Psoas muscle (tissue), 8 donors: Measurements from ENCODE around the gene TRIM31. TPM values are rescaled to one million over a fixed set of nuclear protein-coding genes. Genes with fewer than 3 reads are reported as not detected.

Experiments
- ATAC-seq, 4 donors: fragments of 200-7000 bp; cut with Tn5 transposase; one replicate each; pipeline ENCODE4 v1.9.1; 2020; ENCODE audit warnings: moderate library complexity in 3 of 4, mild to moderate bottlenecking in 2 of 4
- DNase-seq, 2 donors: peaks; one replicate each; pipeline ENCODE4 v3.0.0-alpha.2; 2020
- H3K27ac ChIP-seq: fragments of 200-600 bp; one replicate; pipeline ENCODE4 v1.8.0; 2022
- H3K27me3 ChIP-seq, 3 donors: fragments of 200-600 bp in 1 of 3; one replicate each; pipeline versions ENCODE4 v1.6.1 to v1.8.0; 2013 to 2022; ENCODE audit warnings: low read length in 2 of 3, mild to moderate bottlenecking in 2 of 3, moderate library complexity in 1 of 3; ENCODE audit not compliant: insufficient read depth in 3 of 3
- H3K36me3 ChIP-seq, 2 donors: fragments of 200-600 bp in 1 of 2; one replicate each; pipeline versions ENCODE4 v1.6.1 to v1.8.0; 2013 to 2022; ENCODE audit warnings: low read depth in 1 of 2, mild to moderate bottlenecking in 1 of 2, moderate library complexity in 1 of 2; ENCODE audit not compliant: insufficient read depth in 1 of 2
- H3K4me1 ChIP-seq: fragments of 200-600 bp; one replicate; pipeline ENCODE4 v1.8.0; 2022
- H3K4me3 ChIP-seq: fragments of 200-600 bp; one replicate; pipeline ENCODE4 v1.8.0; 2022; ENCODE audit warnings: mild to moderate bottlenecking
- H3K9me3 ChIP-seq: fragments of 200-600 bp; one replicate; pipeline ENCODE4 v1.8.0; 2022
- WGBS, 3 donors: extraction: QIAGEN DNeasy Blood & Tissue Kit; methylation state at CpG; one replicate each; pipeline versions ENCODE4 v1.1.6 to v1.1.7; 2013; 5-methylcytosine and 5-hydroxymethylcytosine counted together
- intact Hi-C, 2 donors: fragments of 100-400 bp; cut with DNase I; formaldehyde crosslinking; loops; one replicate each; pipeline versions ENCODE4 v1.11.0 to v1.14.2; 2022
- polyA plus RNA-seq, 3 donors: library from polyadenylated mRNA; stranded (reverse); fragments of 200-250 nt; gene quantifications; one replicate each; pipeline ENCODE4 v1.2.3, GENCODE V29; 2013
- total RNA-seq, 4 donors: library from RNA; stranded (reverse); fragmentation: NEBNext Ultra II Directional in 2 of 4; extraction: Animal tissue kit (Norgen Biotek cat#: 25700) in 2 of 4; gene quantifications; one replicate each; pipeline versions ENCODE4 v1.2.1 to v1.2.4, GENCODE V29; 2021 to 2023
- TF ChIP-seq, protein P1 (sequence below): fragments of 200-600 bp; IDR thresholded peaks from one replicate; pipeline ENCODE4 v1.8.0; 2022; ENCODE audit warnings: antibody characterized with exemption
- donor health status: healthy with polysubstance abuse.
- donor health status: DM: no; HTN: no; CAD: no; lungs with moderate emphysema.
- donor health status: Bipolar disorder and iron deficiency.
- donor health status: healthy.
- donor health status: DM: yes; HTN: yes; CAD: no.
- donor health status: DM: no; HTN: no; CAD: no.
- donor health status: DM: no; HTN: no; CAD: no.
- donor health status: DM: yes; HTN: yes; CAD: no.

Gene TRIM31
- total and polyA plus RNA-seq, 7 donors: 0.01 to 0.15 TPM; not detected in 5

DNA sequence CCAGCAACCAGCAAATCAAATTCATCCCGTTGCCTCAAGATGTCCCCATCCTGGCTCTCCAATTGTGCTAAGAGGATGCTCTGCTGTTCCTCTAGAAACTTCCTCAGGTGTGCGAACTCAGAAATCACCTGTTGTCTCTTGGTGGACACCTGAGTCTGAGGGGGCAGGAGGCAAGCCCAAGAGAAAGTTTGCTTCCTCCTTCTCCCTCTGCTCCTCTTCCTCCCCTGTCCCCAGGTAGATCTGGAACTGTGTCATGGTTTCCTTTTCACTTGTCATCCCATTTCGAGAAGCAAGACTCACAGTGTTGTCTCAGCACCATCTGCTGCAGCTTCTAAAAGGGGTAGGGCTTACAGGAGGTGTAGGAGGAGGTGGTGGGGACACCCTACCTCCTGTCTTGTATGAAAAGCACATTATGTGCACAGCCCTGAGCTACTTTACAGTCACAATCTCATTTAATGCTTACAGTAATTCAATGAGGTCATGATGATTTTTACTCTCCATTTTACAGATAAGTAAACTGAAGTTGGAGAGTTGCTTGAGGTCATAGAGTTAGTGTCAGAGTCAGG is 45.7 kb upstream of the TRIM31 start:
- no peak for ATAC-seq
- H3K27me3 ChIP-seq: no peaks in the 10 kb centered on the region
- intact Hi-C loops: no loop called here
- H3K4me3 ChIP-seq: no peak overlapping the region
- H3K27ac ChIP-seq: no peak overlapping the region
- no peaks in the 10 kb centered on the region for H3K9me3 ChIP-seq
- TF ChIP-seq, protein P1, sequence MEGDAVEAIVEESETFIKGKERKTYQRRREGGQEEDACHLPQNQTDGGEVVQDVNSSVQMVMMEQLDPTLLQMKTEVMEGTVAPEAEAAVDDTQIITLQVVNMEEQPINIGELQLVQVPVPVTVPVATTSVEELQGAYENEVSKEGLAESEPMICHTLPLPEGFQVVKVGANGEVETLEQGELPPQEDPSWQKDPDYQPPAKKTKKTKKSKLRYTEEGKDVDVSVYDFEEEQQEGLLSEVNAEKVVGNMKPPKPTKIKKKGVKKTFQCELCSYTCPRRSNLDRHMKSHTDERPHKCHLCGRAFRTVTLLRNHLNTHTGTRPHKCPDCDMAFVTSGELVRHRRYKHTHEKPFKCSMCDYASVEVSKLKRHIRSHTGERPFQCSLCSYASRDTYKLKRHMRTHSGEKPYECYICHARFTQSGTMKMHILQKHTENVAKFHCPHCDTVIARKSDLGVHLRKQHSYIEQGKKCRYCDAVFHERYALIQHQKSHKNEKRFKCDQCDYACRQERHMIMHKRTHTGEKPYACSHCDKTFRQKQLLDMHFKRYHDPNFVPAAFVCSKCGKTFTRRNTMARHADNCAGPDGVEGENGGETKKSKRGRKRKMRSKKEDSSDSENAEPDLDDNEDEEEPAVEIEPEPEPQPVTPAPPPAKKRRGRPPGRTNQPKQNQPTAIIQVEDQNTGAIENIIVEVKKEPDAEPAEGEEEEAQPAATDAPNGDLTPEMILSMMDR: no peak
- DNase-seq: no peak
- no peaks in the 10 kb centered on the region for H3K4me1 ChIP-seq
- no peaks in the 10 kb centered on the region for H3K36me3 ChIP-seq
- 54 to 64% (median 62%) methylated on average over 3 of the region's 3 CpGs for WGBS, 3 donors

DNA sequence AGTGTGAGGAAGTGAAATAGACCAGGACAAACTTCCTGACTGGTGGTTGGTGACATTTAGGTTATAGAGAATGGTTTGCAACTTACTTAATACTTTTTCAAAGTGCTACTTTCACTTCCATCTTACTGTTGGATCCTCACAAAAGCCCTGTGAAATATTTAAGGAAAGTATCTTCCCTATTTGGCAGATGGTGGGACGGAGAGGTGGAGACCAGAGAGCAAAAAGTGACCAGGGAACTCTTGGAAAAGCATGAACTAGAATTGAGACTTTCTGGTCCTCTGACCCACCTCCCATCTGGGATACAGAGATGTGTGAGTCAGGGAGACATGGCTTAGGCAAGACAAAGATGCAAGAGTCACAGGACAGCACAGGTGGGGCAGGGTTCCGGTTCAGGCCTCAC is 45.1 kb upstream of the TRIM31 start:
- intact Hi-C loops: no loop called here
- Histone ChIP-seq H3K4me3 (no peak overlapping the region), H3K36me3 (no peaks in the 10 kb centered on the region), H3K4me1 (no peaks in the 10 kb centered on the region), H3K27ac (no peak overlapping the region), H3K27me3 (no peaks in the 10 kb centered on the region), H3K9me3 (no peaks in the 10 kb centered on the region)
- TF ChIP-seq, protein P1: no peak
- DNase-seq (no peak), ATAC-seq (no peak)
- WGBS, 3 donors: 80 to 88% (median 85%) methylated on average over 2 of the region's 2 CpGs

DNA sequence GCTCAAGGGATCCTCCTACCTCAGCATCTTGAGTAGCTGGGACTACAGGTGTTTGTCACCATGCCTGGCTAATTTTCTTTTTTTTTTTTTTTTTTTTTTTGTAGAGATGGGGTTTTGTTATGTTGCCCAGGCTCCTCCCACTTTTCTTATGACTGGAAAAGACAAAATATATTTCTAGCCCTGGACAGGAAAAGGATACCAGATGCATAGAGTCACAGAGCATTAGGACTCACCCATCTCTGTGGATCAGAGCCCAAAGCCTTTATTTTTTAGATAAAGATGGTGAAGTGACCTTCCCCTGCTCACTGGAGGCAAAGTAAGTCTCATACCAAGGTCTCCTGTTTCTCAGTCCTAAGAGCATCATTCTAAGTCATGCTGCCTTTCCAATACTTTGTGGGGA is 44.7 kb upstream of the TRIM31 start:
- DNase-seq: no peak
- ATAC-seq: no peak
- TF ChIP-seq, protein P1: no peak
- H3K9me3 ChIP-seq: no peaks in the 10 kb centered on the region
- H3K4me3 ChIP-seq: no peak overlapping the region
- intact Hi-C loops: no loop called here
- H3K36me3 ChIP-seq: no peaks in the 10 kb centered on the region
- no peaks in the 10 kb centered on the region for H3K4me1 ChIP-seq
- H3K27ac ChIP-seq: no peak overlapping the region
- no peaks in the 10 kb centered on the region for H3K27me3 ChIP-seq

DNA sequence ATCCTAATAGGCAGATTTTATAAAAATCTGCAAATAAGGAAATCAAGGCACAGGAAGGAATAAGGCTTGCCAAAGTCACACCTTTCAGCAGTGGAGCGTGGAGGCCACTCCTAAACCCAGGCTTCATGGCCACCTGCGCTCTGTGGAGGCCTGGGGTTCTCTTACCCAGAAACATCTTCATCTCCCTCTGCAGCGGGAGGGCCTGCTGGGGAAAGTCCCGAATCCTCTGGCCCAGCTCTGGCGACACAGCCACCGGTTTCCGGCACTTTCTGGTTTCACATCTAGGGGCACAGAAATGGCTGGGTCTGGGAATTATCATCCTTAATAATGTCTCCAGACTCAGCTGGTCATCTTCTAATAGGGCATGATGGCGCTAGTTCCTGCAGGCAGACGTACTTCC is 43.9 kb upstream of the TRIM31 start:
- H3K27ac ChIP-seq: no peak overlapping the region
- TF ChIP-seq, protein P1: no peak
- H3K4me3 ChIP-seq: no peak overlapping the region
- DNase-seq (no peak), ATAC-seq (no peak)
- no peaks in the 10 kb centered on the region for H3K27me3 ChIP-seq
- 68 to 92% (median 85%) methylated on average over 9 of the region's 9 CpGs for WGBS, 3 donors
- no peaks in the 10 kb centered on the region for H3K36me3 ChIP-seq
- no peaks in the 10 kb centered on the region for H3K4me1 ChIP-seq
- no peaks in the 10 kb centered on the region for H3K9me3 ChIP-seq
- intact Hi-C loops: no loop called here

DNA sequence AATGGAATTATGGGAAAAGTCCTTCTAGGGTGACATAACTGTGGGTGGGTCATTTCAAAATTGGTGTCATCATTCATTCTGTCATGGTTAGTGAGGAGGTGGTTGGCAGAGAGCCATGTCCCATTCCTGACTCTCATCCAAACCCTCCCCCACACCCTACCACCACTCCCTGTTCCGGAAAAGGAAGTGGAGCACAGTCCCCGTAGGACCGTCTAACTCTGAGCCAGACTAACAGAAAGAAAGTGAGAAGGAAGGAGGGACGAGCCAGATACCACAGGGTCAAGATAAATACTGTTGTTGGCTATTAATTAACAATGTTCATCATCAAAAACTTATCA is 43.3 kb upstream of the TRIM31 start:
- ATAC-seq (peak in 1 of 4 donors; percentile 65), DNase-seq (peak in 1 of 2 donors; percentile 28)
- Histone ChIP-seq H3K27me3 (no peaks in the 10 kb centered on the region), H3K27ac (no peak overlapping the region), H3K36me3 (no peaks in the 10 kb centered on the region), H3K4me1 (no peaks in the 10 kb centered on the region), H3K9me3 (no peaks in the 10 kb centered on the region), H3K4me3 (no peak overlapping the region)
- intact Hi-C loops: no loop called here
- TF ChIP-seq, protein P1: no peak
- 9 to 21% (median 17%) methylated on average over 4 of the region's 4 CpGs for WGBS, 3 donors
